Sigmoid colon (tissue), 4 donors: ENCODE results near the gene MPZL1.

Source experiments
- CTCF ChIP-seq, 4 experiments: fragments of 450-650 bp in 3 of 4; fragments of 200-600 bp in 1 of 4; IDR thresholded peaks; one replicate each; pipeline ENCODE4 v1.5.1; 2016 to 2019; ENCODE audit warnings: antibody characterized with exemption in 4 of 4, mild to moderate bottlenecking in 3 of 4, moderate library complexity in 2 of 4
- EP300 ChIP-seq, 4 donors: sonication (generic); formaldehyde crosslinking; IDR thresholded peaks; one replicate each; pipeline ENCODE4 v1.6.1; 2017; ENCODE audit warnings: antibody characterized with exemption in 4 of 4
- POLR2A ChIP-seq, 2 donors: fragments of 450-650 bp; IDR thresholded peaks; one replicate each; pipeline ENCODE4 v1.6.1; 2016; ENCODE audit warnings: antibody characterized with exemption in 2 of 2, mild to moderate bottlenecking in 2 of 2, moderate library complexity in 2 of 2

GRCh38 chr1:167786502-167786901 lies 64.7 kb downstream of the MPZL1 start:
- TF ChIP-seq CTCF (IDR thresholded peaks at IDR 0.05): no peak
- no peak for TF ChIP-seq POLR2A (IDR thresholded peaks at IDR 0.05)
- no peak for TF ChIP-seq EP300 (IDR thresholded peaks at IDR 0.05)
